ENCODE data around the gene CRYGS. TPM values are rescaled to one million over a fixed set of nuclear protein-coding genes. Genes with fewer than 3 reads are reported as not detected.
A peak's percentile ranks its signal among the peaks of the same experiment; 100 is the strongest.

Gene CRYGS
- total and polyA plus RNA-seq, 8 donors, result 1.2 to 16.6 (median 1.9) TPM

DNA sequence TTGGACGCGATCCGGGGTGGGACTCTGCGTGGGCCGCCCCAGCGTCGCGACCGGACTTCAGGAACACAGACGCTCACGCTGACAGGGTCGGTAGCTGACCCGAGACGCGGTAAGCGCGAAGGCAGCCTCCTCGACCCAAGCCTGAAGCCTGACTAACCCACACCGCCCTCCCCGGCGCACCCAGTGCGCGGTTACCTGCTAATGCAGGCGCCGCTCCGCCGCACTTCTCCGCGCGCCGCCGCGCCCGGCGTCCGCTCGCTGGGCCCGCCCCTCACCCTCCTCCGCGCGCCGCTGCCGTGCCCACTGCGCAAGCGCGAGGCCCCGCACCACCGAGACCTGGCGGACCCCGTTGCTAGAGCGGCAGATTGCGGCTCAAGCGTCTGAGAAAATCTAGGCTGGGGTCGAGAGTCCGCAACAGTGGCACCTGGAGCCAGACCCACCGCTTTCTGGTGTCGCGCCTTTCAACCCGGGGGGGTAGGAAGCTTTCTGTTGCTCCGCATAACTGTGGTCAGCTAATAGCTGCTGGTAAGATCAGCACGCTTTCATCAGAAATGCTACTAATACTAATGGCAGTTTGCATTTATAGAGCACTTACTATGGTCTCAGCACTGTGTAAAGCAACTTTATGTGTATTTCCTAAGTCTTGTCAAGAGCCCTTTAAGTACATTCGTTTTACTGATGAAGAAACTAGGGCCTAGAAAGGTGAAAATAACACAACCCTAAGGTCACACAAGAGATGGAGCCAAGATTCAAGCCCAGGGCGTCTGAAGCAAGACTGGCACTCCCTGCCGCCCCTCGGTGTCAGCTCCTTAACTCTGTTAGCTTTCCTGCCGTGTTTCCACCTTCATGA, 23.1 kb upstream of the CRYGS start, which contains the start of gene TBCCD1:
Gene TBCCD1, minus strand, starts transcription at position 268 of the 850 bp plus-strand sequence. CDS start 3,010 bp downstream, outside the sequence.
- DNase-seq, result peak; percentile 88 to 99 (median 94)
- WGBS, 2 donors, result 0 to 1% methylated on average over 64 to 66 of the region's 66 CpGs
- Histone ChIP-seq H3K9me3 (no peaks in the 10 kb centered on the region), H3K4me3 (peak within 1 kb of the TSS; percentile 58 to 95 (median 70)), H3K36me3 (peaks cover 0 to under 1% (median 0%) of the 10 kb centered on the region in 3 donors), H3K27me3 (no peaks in the 10 kb centered on the region), H3K4me1 (peaks cover 5 to 16% (median 10%) of the 10 kb centered on the region in 3 donors), H3K27ac (peak within 1 kb of the TSS; percentile 56 to 85 (median 73))
- peak; percentile 80 to 88 (median 82) for ATAC-seq
- FAIRE-seq, result no peak
- TF ChIP-seq, protein P1, sequence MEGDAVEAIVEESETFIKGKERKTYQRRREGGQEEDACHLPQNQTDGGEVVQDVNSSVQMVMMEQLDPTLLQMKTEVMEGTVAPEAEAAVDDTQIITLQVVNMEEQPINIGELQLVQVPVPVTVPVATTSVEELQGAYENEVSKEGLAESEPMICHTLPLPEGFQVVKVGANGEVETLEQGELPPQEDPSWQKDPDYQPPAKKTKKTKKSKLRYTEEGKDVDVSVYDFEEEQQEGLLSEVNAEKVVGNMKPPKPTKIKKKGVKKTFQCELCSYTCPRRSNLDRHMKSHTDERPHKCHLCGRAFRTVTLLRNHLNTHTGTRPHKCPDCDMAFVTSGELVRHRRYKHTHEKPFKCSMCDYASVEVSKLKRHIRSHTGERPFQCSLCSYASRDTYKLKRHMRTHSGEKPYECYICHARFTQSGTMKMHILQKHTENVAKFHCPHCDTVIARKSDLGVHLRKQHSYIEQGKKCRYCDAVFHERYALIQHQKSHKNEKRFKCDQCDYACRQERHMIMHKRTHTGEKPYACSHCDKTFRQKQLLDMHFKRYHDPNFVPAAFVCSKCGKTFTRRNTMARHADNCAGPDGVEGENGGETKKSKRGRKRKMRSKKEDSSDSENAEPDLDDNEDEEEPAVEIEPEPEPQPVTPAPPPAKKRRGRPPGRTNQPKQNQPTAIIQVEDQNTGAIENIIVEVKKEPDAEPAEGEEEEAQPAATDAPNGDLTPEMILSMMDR (IDR thresholded peaks at IDR 0.05), result no peak
- intact Hi-C loops (cut with DNase I), result no loop called here

DNA sequence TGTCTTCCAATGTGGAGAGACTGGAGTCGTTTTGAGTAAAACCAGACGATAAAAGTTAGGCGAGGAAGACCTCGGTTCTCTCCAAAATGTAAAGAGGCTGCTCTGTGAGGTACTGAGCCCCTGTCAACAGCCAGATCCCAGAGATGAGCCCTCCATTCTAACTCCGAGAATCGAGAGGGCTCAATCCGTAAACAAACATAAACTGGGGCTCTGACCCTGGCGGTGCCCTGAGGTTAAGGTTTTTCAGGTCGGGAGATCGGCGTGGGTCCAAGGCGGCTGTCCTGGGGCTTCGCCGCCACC, 22.5 kb upstream of the CRYGS start:
- Histone ChIP-seq H3K4me3 (peak overlapping the region; percentile 58 to 95 (median 70)), H3K36me3 (no peaks in the 10 kb centered on the region), H3K27ac (peak overlapping the region; percentile 56 to 85 (median 73)), H3K9me3 (no peaks in the 10 kb centered on the region), H3K27me3 (no peaks in the 10 kb centered on the region), H3K4me1 (peaks cover 5 to 12% (median 5%) of the 10 kb centered on the region in 3 donors)
- FAIRE-seq (no peak), DNase-seq (no peak), ATAC-seq (peak in 3 of 4 donors; percentile 0 to 1 (median 1))
- 0% methylated on average over 14 of the region's 14 CpGs for WGBS, 2 donors
- intact Hi-C loops (cut with DNase I), result no loop called here
- TF ChIP-seq, protein P1 (IDR thresholded peaks at IDR 0.05), result no peak

DNA sequence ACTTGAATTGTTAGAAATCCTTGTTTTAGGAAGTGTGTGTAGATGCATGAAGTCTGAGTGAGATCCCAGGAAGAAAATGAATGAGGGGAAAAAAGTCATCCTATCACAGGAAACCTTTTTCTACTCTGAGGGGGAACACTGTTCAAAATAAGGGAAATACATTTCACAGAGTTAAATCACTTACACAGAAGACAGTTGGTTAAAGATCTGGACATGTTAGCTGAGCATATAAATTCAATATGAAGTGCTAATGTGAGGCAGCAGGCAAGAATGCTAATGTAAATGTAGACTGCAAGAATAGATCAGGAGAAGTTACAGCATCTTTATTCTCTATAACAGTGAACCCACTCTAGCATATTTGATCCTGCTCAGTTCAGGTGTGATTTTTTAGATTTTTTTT, 20.4 kb upstream of the CRYGS start:
- peaks cover 0 to 8% (median 5%) of the 10 kb centered on the region in 3 donors for H3K4me1 ChIP-seq

DNA sequence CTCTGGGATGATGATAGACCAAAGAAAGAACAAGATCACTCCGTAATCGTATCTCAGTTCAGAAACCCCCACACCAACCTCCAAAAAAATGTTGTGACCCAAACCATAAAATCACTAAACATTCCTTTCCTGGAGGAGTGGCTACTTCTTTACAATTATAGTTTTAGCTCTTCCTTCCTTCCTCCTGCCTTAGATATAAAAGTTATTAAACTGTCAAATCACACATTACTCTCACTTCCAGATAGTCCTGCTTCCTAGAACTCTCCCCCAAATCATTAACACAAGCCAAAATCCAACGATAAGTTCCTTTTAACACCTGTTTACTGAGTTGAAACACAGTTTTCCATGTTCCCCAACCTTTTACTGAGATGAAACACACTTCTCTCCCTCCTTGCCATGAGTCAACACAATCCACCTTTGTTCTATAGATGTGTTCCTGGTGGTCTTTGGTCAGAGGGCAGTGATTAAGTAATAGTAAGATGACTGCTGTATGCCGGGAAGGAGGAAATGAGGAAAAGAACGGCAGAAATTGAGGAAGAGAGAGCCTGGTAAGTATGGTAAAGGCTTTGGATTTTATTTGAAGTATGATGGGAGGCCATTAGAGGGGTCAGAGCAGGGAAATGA, 8.3 kb upstream of the CRYGS start:
- H3K4me1 ChIP-seq, result no peaks in the 10 kb centered on the region

More for the DNA sequence above, 20.4 kb upstream of the CRYGS start:
- intact Hi-C loops (cut with DNase I), result no loop called here
- H3K4me3 ChIP-seq, result no peak overlapping the region
- no peak for DNase-seq
- no peak overlapping the region for H3K27ac ChIP-seq
- no peak for FAIRE-seq
- no peaks in the 10 kb centered on the region for H3K27me3 ChIP-seq
- H3K36me3 ChIP-seq, result no peaks in the 10 kb centered on the region
- TF ChIP-seq, protein P1 (IDR thresholded peaks at IDR 0.05), result no peak
- ATAC-seq, result no peak
- H3K9me3 ChIP-seq, result no peaks in the 10 kb centered on the region

More for the DNA sequence above, 8.3 kb upstream of the CRYGS start:
- ATAC-seq (no peak), DNase-seq (no peak), FAIRE-seq (no peak)
- Histone ChIP-seq H3K36me3 (peaks cover 0 to 47% (median 10%) of the 10 kb centered on the region in 3 donors), H3K27me3 (no peaks in the 10 kb centered on the region), H3K9me3 (no peaks in the 10 kb centered on the region), H3K27ac (no peak overlapping the region), H3K4me3 (no peak overlapping the region)
- 70 to 75% methylated on average over 5 of the region's 5 CpGs for WGBS, 2 donors
- intact Hi-C loops (cut with DNase I), result no loop called here
- TF ChIP-seq, protein P1 (IDR thresholded peaks at IDR 0.05), result no peak
